Measurements from ENCODE around the gene IFNA21. TPM values are rescaled to one million over a fixed set of nuclear protein-coding genes. Genes with fewer than 3 reads are reported as not detected.

The IFNA21 gene
- total RNA-seq, 1 donor from 2014 or later: not detected

DNA sequence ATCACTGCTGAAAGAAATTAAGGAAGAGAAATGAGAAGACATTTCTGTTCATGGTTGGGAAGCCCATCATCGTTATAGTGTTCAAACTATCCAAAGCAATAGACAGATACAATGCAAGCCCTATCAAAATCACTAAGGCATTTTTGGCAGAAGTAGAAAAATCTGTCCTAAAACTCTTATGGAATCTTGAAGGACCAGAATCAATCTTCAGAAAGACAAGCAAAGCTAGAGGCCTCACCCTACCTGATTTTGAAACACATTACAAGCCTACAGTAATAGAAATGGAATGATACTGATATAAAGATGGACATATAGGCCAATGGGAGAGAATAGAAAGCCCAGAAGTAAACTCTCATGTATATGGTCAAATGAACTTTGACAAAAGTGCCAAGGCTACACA is 4.9 kb upstream of the IFNA21 start:
- Mint-ChIP-seq H3K27me3 (ENCODE audit: low read depth) (no peaks in the 10 kb centered on the region), H3K9me3 (no peaks in the 10 kb centered on the region)

DNA sequence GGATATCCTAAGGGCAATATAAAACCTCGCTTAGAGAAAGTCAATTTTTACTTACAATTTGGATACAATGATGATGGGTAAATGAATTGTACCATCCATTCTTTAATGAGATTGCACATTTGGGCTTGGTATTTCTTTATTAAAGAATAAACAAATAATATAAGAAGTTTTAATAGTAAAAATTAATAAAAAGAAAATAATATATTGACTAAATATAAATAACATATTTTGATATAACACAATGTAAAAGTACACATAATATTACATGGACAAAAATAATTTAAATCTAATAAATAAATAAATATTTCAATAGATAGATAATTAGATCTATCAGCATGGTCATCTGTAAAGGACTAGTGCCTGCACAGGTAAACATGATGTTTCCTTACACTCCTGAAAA is 944 bp downstream of the IFNA21 start:
- Mint-ChIP-seq H3K27me3 (ENCODE audit: low read depth) (no peaks in the 10 kb centered on the region), H3K36me3 (ENCODE audit: low read depth) (no peaks in the 10 kb centered on the region), H3K4me3 (no peak overlapping the region), H3K4me1 (no peaks in the 10 kb centered on the region), H3K9me3 (peaks cover 8% of the 10 kb centered on the region), H3K27ac (ENCODE audit: unreplicated experiment) (no peak overlapping the region)
- no peak for DNase-seq (ENCODE audit: low read depth, low spot score)
- TF ChIP-seq, protein P1, sequence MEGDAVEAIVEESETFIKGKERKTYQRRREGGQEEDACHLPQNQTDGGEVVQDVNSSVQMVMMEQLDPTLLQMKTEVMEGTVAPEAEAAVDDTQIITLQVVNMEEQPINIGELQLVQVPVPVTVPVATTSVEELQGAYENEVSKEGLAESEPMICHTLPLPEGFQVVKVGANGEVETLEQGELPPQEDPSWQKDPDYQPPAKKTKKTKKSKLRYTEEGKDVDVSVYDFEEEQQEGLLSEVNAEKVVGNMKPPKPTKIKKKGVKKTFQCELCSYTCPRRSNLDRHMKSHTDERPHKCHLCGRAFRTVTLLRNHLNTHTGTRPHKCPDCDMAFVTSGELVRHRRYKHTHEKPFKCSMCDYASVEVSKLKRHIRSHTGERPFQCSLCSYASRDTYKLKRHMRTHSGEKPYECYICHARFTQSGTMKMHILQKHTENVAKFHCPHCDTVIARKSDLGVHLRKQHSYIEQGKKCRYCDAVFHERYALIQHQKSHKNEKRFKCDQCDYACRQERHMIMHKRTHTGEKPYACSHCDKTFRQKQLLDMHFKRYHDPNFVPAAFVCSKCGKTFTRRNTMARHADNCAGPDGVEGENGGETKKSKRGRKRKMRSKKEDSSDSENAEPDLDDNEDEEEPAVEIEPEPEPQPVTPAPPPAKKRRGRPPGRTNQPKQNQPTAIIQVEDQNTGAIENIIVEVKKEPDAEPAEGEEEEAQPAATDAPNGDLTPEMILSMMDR (conservative IDR thresholded peaks at IDR 0.05): no peak

More for the DNA sequence above, 4.9 kb upstream of the IFNA21 start:
- Mint-ChIP-seq H3K4me3 (no peak overlapping the region), H3K4me1 (no peaks in the 10 kb centered on the region), H3K36me3 (ENCODE audit: low read depth) (no peaks in the 10 kb centered on the region), H3K27ac (ENCODE audit: unreplicated experiment) (no peak overlapping the region)
- DNase-seq (ENCODE audit: low read depth, low spot score): no peak
- TF ChIP-seq, protein P1 (conservative IDR thresholded peaks at IDR 0.05): no peak

DNA sequence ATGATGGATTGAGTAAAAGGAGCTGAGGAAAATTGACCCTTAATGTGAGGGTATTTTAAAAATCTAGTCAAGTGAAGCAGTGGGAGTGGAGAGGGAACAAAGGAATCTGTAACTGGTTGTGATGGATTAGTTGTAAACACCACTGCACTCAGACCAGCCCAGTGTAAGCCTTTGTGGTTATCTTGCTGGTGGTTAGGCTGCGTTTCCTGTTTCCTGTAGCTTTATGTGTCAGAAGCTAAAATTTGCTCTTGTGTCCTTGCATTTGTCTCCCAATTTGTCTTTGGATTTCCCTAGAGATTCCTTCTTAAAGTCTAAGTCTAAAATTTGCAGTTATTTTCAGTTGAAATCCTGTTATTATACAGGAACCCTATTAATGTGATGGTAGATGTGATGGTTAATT is 6.3 kb downstream of the IFNA21 start:
- Mint-ChIP-seq H3K27ac (ENCODE audit: unreplicated experiment) (no peak overlapping the region), H3K27me3 (ENCODE audit: low read depth) (no peaks in the 10 kb centered on the region), H3K4me1 (peaks cover 6% of the 10 kb centered on the region), H3K36me3 (ENCODE audit: low read depth) (no peaks in the 10 kb centered on the region), H3K4me3 (no peak overlapping the region), H3K9me3 (peaks cover 8% of the 10 kb centered on the region)
- TF ChIP-seq, protein P1 (conservative IDR thresholded peaks at IDR 0.05): no peak
- DNase-seq (ENCODE audit: low read depth, low spot score): no peak

DNA sequence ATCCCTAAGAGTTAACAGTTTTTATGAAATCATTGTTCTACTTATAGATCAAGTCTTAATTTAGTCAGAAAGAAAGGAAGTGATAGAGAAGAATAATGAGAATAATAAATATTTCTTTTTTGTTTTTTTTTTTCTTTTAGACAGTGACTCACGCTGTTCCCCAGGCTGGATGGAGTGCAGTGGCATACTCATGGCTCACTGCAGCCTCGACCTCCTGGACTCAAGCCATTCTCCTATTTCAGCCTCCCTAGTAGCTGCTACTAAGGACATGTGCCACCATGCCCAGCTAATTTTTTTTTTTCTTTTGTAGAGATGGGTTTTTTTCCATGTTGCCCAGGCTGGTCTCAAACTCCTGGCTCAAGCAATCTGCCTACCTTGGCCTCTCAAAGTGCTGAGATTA is 11.0 kb downstream of the IFNA21 start:
- H3K9me3 Mint-ChIP-seq: no peaks in the 10 kb centered on the region
- TF ChIP-seq, protein P1 (conservative IDR thresholded peaks at IDR 0.05): no peak
- peaks cover 12% of the 10 kb centered on the region for H3K4me1 Mint-ChIP-seq
- H3K27me3 Mint-ChIP-seq (ENCODE audit: low read depth): no peaks in the 10 kb centered on the region
- no peak for DNase-seq (ENCODE audit: low read depth, low spot score)
- H3K27ac Mint-ChIP-seq (ENCODE audit: unreplicated experiment): no peak overlapping the region
- no peaks in the 10 kb centered on the region for H3K36me3 Mint-ChIP-seq (ENCODE audit: low read depth)
- no peak overlapping the region for H3K4me3 Mint-ChIP-seq

DNA sequence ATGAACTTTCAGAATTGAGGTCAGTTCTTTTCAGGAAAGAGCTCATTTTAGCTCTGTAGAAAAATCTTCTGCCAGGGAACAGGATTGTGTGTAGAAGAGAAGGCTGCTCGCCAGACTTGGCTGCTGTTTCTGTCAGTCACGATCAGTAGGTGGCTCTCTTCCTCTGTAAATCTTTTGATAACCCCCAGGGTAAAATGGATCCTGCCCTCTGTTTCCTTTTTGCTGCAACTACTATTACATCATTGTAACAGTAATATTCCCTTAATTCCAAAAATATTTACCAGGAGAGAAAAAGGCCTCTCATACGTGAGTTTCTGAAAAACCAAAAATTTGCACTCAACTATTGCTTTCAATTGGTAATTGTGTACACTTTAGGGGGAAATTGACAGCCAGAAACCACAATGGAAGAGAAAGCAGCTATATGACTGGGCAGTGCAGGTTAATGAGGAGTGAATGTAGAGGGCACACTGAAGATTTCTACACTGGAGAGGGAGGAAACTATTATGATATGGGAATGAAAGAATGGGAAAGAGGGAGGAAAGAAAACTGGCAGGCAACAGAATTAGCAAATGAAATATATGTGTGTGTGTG is 12.3 kb downstream of the IFNA21 start:
- peaks cover 6% of the 10 kb centered on the region for H3K4me1 Mint-ChIP-seq
- H3K36me3 Mint-ChIP-seq (ENCODE audit: low read depth): no peaks in the 10 kb centered on the region
- H3K4me3 Mint-ChIP-seq: no peak overlapping the region
- no peak overlapping the region for H3K27ac Mint-ChIP-seq (ENCODE audit: unreplicated experiment)
- DNase-seq (ENCODE audit: low read depth, low spot score): peak; percentile 4
- no peaks in the 10 kb centered on the region for H3K27me3 Mint-ChIP-seq (ENCODE audit: low read depth)
- peaks cover under 1% of the 10 kb centered on the region for H3K9me3 Mint-ChIP-seq
- TF ChIP-seq, protein P1 (conservative IDR thresholded peaks at IDR 0.05): peak; percentile 47

All from neural crest cell (in vitro differentiated cells).